ENCODE measurements around the gene CCDC141.

GRCh38 chr2:179019260-179019659 lies 30.7 kb downstream of the CCDC141 start:
- TF ChIP-seq TCF7L2 (IDR thresholded peaks at IDR 0.05; ENCODE audit: low read depth, low read length) = no peak
- no peak for TF ChIP-seq SIN3A (IDR thresholded peaks at IDR 0.05; ENCODE audit: borderline replicate concordance, low read depth, low read length)
- no peak for TF ChIP-seq HDAC6 (IDR thresholded peaks at IDR 0.05; ENCODE audit: low read depth, low read length)
- TF ChIP-seq ZBTB10 (CRISPR knock-in tag; IDR thresholded peaks at IDR 0.05; ENCODE audit: borderline replicate concordance) = no peak
- no peak for TF ChIP-seq CTCF (CRISPR knock-in tag; IDR thresholded peaks at IDR 0.05)
- TF ChIP-seq NBN (conservative IDR thresholded peaks at IDR 0.05) = no peak
- TF ChIP-seq ZNF367 (CRISPR knock-in tag; IDR thresholded peaks at IDR 0.05; ENCODE audit: borderline replicate concordance) = no peak
